OCI-LY7 (cell line): ENCODE results near the gene PTPRM. TPM values are rescaled to one million over a fixed set of nuclear protein-coding genes. Genes with fewer than 3 reads are reported as not detected.
"Not testable (repeated sequence)": the region's sequence is repeated elsewhere in the genome, so short reads cannot be mapped to it uniquely, and the experiment has no call there.

Experiments
- BruUV-seq: library from RNA; stranded (reverse); fragments of 400-500 nt; replicated peaks from 2 replicates; lab custom pipeline; 2021; lab: Mats Ljungman, UMichigan
- CTCF ChIA-PET: fragments of 300-600 bp; sonication (Branson Sonifier 250); formaldehyde crosslinking; loops from one replicate; lab custom pipeline; 2022; ENCODE audit warnings: antibody characterized with exemption; ENCODE audit not compliant: unreplicated experiment; lab: Charles Lee
- POLR2A ChIA-PET: fragments of 300-600 bp; sonication (Branson Sonifier 250); formaldehyde crosslinking; loops from one replicate; lab custom pipeline; 2022; ENCODE audit warnings: antibody characterized with exemption; lab: Charles Lee
- DNase-seq: peaks from one replicate; pipeline ENCODE4 v3.0.0-alpha.2; 2015; ENCODE audit warnings: low spot score
- H2AFZ ChIP-seq: fragments of 200-600 bp; sonication (generic), shearing (Covaris generic); 2 replicates; pipeline ENCODE4 v1.6.1; 2014; ENCODE audit warnings: mild to moderate bottlenecking, antibody characterized with exemption, low read length, moderate library complexity
- H3K27ac ChIP-seq: fragments of 200-600 bp; sonication (generic); 2 replicates; pipeline ENCODE4 v1.5.1; 2014; ENCODE audit warnings: mixed run types, low read depth, mild to moderate bottlenecking, moderate library complexity, low read length, inconsistent platforms; ENCODE audit not compliant: poor library complexity, severe bottlenecking
- H3K36me3 ChIP-seq: fragments of 200-600 bp; sonication (generic); 2 replicates; pipeline ENCODE4 v1.6.1; 2014; ENCODE audit warnings: mild to moderate bottlenecking, antibody characterized with exemption, low read length, moderate library complexity, mixed read lengths; ENCODE audit not compliant: insufficient read depth
- H3K4me1 ChIP-seq: fragments of 200-600 bp; sonication (generic); 2 replicates; pipeline ENCODE4 v1.5.1; 2014; ENCODE audit warnings: mild to moderate bottlenecking, low read length; ENCODE audit not compliant: insufficient read depth, poor library complexity, severe bottlenecking
- H3K4me2 ChIP-seq: fragments of 200-600 bp; sonication (generic); 2 replicates; pipeline ENCODE4 v1.6.1; 2014; ENCODE audit warnings: mild to moderate bottlenecking, low read length
- H3K4me3 ChIP-seq: fragments of 200-600 bp; sonication (generic); 2 replicates; pipeline ENCODE4 v1.5.1; 2014; ENCODE audit warnings: mild to moderate bottlenecking, low read depth, low read length; ENCODE audit not compliant: poor library complexity, severe bottlenecking
- H3K79me2 ChIP-seq: fragments of 200-600 bp; sonication (generic); 2 replicates; pipeline ENCODE4 v1.6.1; 2016; ENCODE audit warnings: low read depth, mild to moderate bottlenecking, low read length, moderate library complexity, mixed read lengths; ENCODE audit not compliant: insufficient read depth
- H3K9me2 ChIP-seq: fragments of 200-600 bp; sonication (generic); 2 replicates; pipeline ENCODE4 v1.6.1; 2016; ENCODE audit warnings: mild to moderate bottlenecking, low read length, mixed read lengths; ENCODE audit not compliant: insufficient read depth
- H3K9me3 ChIP-seq: fragments of 200-600 bp; sonication (generic); 2 replicates; pipeline ENCODE4 v1.6.1; 2014; ENCODE audit warnings: mild to moderate bottlenecking, mixed run types, low read length, mixed read lengths
- H4K20me1 ChIP-seq: fragments of 200-600 bp; sonication (generic); 2 replicates; pipeline ENCODE4 v1.6.1; 2014; ENCODE audit warnings: mild to moderate bottlenecking, antibody characterized with exemption, low read length, moderate library complexity, mixed read lengths; ENCODE audit not compliant: insufficient read depth
- EZH2phosphoT487 ChIP-seq: fragments of 200-600 bp; sonication (generic); IDR thresholded peaks from 2 replicates; pipeline ENCODE4 v1.6.1; 2018; ENCODE audit warnings: low read depth, borderline replicate concordance, mild to moderate bottlenecking, mixed run types, antibody characterized with exemption, low read length, moderate library complexity, mixed read lengths
- intact Hi-C: fragments of 100-400 bp; cut with micrococcal nuclease; formaldehyde crosslinking; loops from one replicate; pipeline ENCODE4 v1.10.0; 2022; ENCODE audit not compliant: unreplicated experiment
- total RNA-seq, 2 experiments: library from RNA; depleted of rRNA in 1 of 2; stranded (reverse); fragments of >200 nt in 1 of 2; shearing (Covaris generic) in 1 of 2; gene quantifications; 2 replicates each; pipeline ENCODE4 v1.2.3, GENCODE V29; 2014 to 2022
- TF ChIP-seq, protein P1 (sequence below): fragments of 200-600 bp; sonication (generic); conservative IDR thresholded peaks from 2 replicates; pipeline ENCODE4 v1.5.1; 2014; ENCODE audit warnings: mild to moderate bottlenecking, antibody characterized with exemption, low read length, moderate library complexity, mixed read lengths

Gene PTPRM
- total RNA-seq, 2 experiments from 2014 or later: not detected

DNA sequence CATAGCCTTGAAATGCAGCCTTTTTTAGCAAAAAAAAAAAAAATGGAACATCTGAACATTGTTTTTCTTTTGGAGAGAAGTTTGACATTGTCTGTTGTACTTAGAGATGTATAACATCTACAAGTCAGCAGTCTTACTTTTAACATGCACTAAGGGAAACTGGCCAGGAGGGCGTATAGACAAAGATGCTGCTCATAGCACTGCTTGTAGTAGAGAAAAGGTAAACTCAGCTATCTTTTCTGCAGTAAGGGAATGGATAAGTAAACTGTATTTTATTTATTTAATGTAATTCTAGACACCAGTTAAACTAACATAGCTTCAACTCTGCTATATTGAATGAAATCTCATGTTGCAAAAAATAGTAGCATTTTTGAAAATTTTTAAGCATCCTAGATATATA is 489.6 kb downstream of the PTPRM start:
- no peak overlapping the region for H2AFZ ChIP-seq
- ChIA-PET POLR2A (interaction anchor here (0.7 kb wide), 1 partner anchor 249 kb away, joined by 3 read pairs; no protein-coding TSS in a partner anchor), CTCF (no interaction called here)
- intact Hi-C loops: no loop called here
- no TSS peak for BruUV-seq
- H3K27ac ChIP-seq: no peak overlapping the region
- DNase-seq: no peak
- H3K4me2 ChIP-seq: no peak overlapping the region
- H3K4me1 ChIP-seq: no peaks in the 10 kb centered on the region
- H3K36me3 ChIP-seq: no peaks in the 10 kb centered on the region
- no peaks in the 10 kb centered on the region for H3K79me2 ChIP-seq
- TF ChIP-seq, protein P1, sequence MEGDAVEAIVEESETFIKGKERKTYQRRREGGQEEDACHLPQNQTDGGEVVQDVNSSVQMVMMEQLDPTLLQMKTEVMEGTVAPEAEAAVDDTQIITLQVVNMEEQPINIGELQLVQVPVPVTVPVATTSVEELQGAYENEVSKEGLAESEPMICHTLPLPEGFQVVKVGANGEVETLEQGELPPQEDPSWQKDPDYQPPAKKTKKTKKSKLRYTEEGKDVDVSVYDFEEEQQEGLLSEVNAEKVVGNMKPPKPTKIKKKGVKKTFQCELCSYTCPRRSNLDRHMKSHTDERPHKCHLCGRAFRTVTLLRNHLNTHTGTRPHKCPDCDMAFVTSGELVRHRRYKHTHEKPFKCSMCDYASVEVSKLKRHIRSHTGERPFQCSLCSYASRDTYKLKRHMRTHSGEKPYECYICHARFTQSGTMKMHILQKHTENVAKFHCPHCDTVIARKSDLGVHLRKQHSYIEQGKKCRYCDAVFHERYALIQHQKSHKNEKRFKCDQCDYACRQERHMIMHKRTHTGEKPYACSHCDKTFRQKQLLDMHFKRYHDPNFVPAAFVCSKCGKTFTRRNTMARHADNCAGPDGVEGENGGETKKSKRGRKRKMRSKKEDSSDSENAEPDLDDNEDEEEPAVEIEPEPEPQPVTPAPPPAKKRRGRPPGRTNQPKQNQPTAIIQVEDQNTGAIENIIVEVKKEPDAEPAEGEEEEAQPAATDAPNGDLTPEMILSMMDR: no peak
- TF ChIP-seq EZH2phosphoT487: no peak
- H3K4me3 ChIP-seq: no peak overlapping the region
- no peaks in the 10 kb centered on the region for H3K9me3 ChIP-seq
- H4K20me1 ChIP-seq: no peaks in the 10 kb centered on the region
- no peaks in the 10 kb centered on the region for H3K9me2 ChIP-seq

DNA sequence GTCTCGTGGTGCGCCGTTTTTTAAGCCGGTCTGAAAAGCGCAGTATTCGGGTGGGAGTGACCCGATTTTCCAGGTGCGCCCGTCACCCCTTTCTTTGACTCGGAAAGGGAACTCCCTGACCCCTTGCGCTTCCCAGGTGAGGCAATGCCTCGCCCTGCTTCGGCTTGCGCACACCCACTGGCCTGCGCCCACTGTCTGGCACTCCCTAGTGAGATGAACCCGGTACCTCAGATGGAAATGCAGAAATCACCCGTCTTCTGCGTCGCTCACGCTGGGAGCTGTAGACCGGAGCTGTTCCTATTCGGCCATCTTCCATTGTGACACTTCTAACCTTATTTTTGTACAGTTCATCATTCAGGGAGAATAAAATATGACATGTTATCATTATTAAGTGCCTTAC is 496.0 kb downstream of the PTPRM start:
- intact Hi-C loops, H3K4me3 ChIP-seq, BruUV-seq, H2AFZ ChIP-seq, DNase-seq, H3K4me2 ChIP-seq, POLR2A ChIA-PET, CTCF ChIA-PET, H3K9me3 ChIP-seq, H3K27ac ChIP-seq, H3K36me3 ChIP-seq, H3K4me1 ChIP-seq, H3K9me2 ChIP-seq, H3K79me2 ChIP-seq, H4K20me1 ChIP-seq: not testable (repeated sequence)

DNA sequence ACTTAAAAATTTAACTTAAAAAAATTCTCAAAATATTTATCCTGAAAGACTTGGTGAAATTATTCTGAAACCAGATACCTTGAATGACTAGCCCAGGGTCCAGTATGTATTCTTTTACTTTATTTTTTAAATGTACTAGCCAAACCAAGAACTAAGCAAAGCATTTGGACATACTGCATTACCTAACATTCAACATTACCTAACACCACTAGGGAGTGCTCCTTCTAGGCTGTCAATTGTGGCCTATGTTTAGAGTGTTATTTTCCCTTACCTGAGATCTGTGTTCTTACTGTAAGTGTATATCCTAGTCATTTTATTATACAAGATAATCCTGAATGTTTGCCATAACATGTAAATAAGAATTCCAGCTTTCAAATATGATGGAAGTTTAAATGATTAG is 496.6 kb downstream of the PTPRM start:
- intact Hi-C loops: no loop called here
- Histone ChIP-seq H3K79me2 (no peaks in the 10 kb centered on the region), H3K27ac (no peak overlapping the region), H2AFZ (no peak overlapping the region), H3K4me1 (no peaks in the 10 kb centered on the region), H3K9me3 (no peaks in the 10 kb centered on the region), H3K9me2 (no peaks in the 10 kb centered on the region), H4K20me1 (no peaks in the 10 kb centered on the region), H3K4me3 (no peak overlapping the region), H3K4me2 (no peak overlapping the region), H3K36me3 (no peaks in the 10 kb centered on the region)
- POLR2A ChIA-PET: no interaction called here
- no peak for TF ChIP-seq EZH2phosphoT487
- CTCF ChIA-PET: no interaction called here
- DNase-seq: no peak
- no TSS peak for BruUV-seq

DNA sequence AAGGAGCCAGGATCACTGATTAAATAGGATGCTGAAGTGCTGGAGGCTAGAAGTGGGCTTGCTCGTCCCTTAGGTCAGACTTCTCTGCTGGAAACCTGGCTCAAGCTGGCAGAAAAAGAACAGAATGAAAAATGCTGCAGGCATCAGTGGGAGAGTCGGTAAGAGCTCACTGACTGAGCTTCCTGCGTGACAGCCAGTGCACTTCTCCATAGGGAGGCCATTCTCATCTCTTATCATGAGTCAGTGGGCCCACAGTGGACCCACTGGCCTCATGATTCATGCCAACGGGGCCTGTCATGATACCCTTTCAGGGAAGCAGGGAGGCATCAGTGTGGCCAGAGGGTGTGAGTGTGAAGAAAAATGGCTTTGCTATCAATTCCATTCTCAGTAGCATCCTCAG is 498.2 kb downstream of the PTPRM start:
- TF ChIP-seq EZH2phosphoT487: no peak
- TF ChIP-seq, protein P1: no peak
- Histone ChIP-seq H3K4me2 (no peak overlapping the region), H3K4me1 (no peaks in the 10 kb centered on the region), H3K9me2 (no peaks in the 10 kb centered on the region), H3K79me2 (no peaks in the 10 kb centered on the region), H2AFZ (no peak overlapping the region), H4K20me1 (no peaks in the 10 kb centered on the region), H3K9me3 (no peaks in the 10 kb centered on the region), H3K4me3 (no peak overlapping the region), H3K36me3 (no peaks in the 10 kb centered on the region), H3K27ac (no peak overlapping the region)
- ChIA-PET CTCF (no interaction called here), POLR2A (no interaction called here)
- intact Hi-C loops: no loop called here
- BruUV-seq: no TSS peak
- DNase-seq: no peak
